Epithelial cell of proximal tubule (primary cell): ENCODE results near the gene LRRC26. TPM values are rescaled to one million over a fixed set of nuclear protein-coding genes. Genes with fewer than 3 reads are reported as not detected.

Source experiments
- DNase-seq: peaks from one replicate; pipeline ENCODE4 v3.0.0-alpha.2; 2011; ENCODE audit warnings: low read depth
- H3K4me3 ChIP-seq: 2 replicates; pipeline ENCODE4 v1.5.1; 2011; ENCODE audit warnings: low read depth, mild to moderate bottlenecking, low read length
- CTCF ChIP-seq: conservative IDR thresholded peaks from 2 replicates; pipeline ENCODE4 v1.5.1; 2012; ENCODE audit warnings: low read depth, mild to moderate bottlenecking, low read length
- total RNA-seq: library from RNA; depleted of rRNA; stranded (reverse); fragments of >200 nt; gene quantifications from 2 replicates; pipeline ENCODE4 v1.2.3, GENCODE V29; 2015

The LRRC26 gene
- total RNA-seq, 1 donor from 2014 or later = not detected

GRCh38 chr9:137192448-137192780, 22.6 kb upstream of the LRRC26 start:
- DNase-seq = no peak
- TF ChIP-seq CTCF = no peak
- H3K4me3 ChIP-seq = no peak overlapping the region

- H3K4me3 ChIP-seq = no peak overlapping the region
- no peak for DNase-seq
- TF ChIP-seq CTCF = no peak
Observed at GRCh38 chr9:137191691-137192447, 22.0 kb upstream of the LRRC26 start.

- H3K4me3 ChIP-seq = no peak overlapping the region
- DNase-seq = no peak
- no peak for TF ChIP-seq CTCF
Observed at GRCh38 chr9:137191245-137191644, 21.4 kb upstream of the LRRC26 start.

GRCh38 chr9:137190315-137190856, 20.5 kb upstream of the LRRC26 start:
- no peak for DNase-seq
- peak; percentile 12 for TF ChIP-seq CTCF
- no peak overlapping the region for H3K4me3 ChIP-seq

- H3K4me3 ChIP-seq = peak overlapping the region; percentile 97
- DNase-seq = no peak
- no peak for TF ChIP-seq CTCF
Observed at GRCh38 chr9:137189297-137190295, 19.7 kb upstream of the LRRC26 start.

- peak; percentile 56 for TF ChIP-seq CTCF
- peak; percentile 54 for DNase-seq
- peak within 1 kb of the TSS; percentile 97 for H3K4me3 ChIP-seq
Observed at GRCh38 chr9:137188490-137189296, 18.8 kb upstream of the LRRC26 start, which contains the start of the genes ANAPC2 and SSNA1. ANAPC2 (minus strand) TSS chr9:137188560; CDS start chr9:137188532, 28 bp downstream. SSNA1 (plus strand) TSS chr9:137188676; CDS start chr9:137188727, 51 bp downstream.
